Breast epithelium (tissue), 4 donors: ENCODE data around the gene GARIN6. TPM values are rescaled to one million over a fixed set of nuclear protein-coding genes. Genes with fewer than 3 reads are reported as not detected.

Experiments
- DNase-seq, 2 donors: peaks; one replicate each; pipeline ENCODE4 v3.0.0-alpha.2; 2019; ENCODE audit warnings: low spot score in 2 of 2
- H3K27ac ChIP-seq, 2 donors: fragments of 200-600 bp; sonication (generic) in 1 of 2; one replicate each; pipeline ENCODE4 v1.5.1; 2016 to 2019; ENCODE audit warnings: mild to moderate bottlenecking in 1 of 2
- H3K27me3 ChIP-seq, 2 donors: fragments of 200-600 bp; sonication (generic) in 1 of 2; one replicate each; pipeline versions ENCODE4 v1.5.1 to v1.6.0; 2017 to 2019; ENCODE audit warnings: control low read depth in 1 of 2, mild to moderate bottlenecking in 1 of 2
- H3K36me3 ChIP-seq: fragments of 200-600 bp; one replicate; pipeline ENCODE4 v1.5.1; 2019
- H3K4me1 ChIP-seq, 2 donors: fragments of 200-600 bp; sonication (generic); one replicate each; pipeline ENCODE4 v1.5.1; 2016 to 2019; ENCODE audit warnings: control low read depth in 1 of 2
- H3K4me3 ChIP-seq, 3 donors: fragments of 200-600 bp; sonication (generic); 1 replicate in 2 of 3; 2 replicates in 1 of 3; pipeline ENCODE4 v1.5.1; 2016 to 2019; ENCODE audit warnings: mild to moderate bottlenecking in 3 of 3, moderate library complexity in 2 of 3
- H3K9me3 ChIP-seq, 2 donors: fragments of 200-600 bp; sonication (generic) in 1 of 2; one replicate each; pipeline ENCODE4 v1.5.1; 2016 to 2019; ENCODE audit warnings: control low read depth in 1 of 2
- POLR2A ChIP-seq: fragments of 450-650 bp; IDR thresholded peaks from one replicate; pipeline ENCODE4 v1.6.1; 2016; ENCODE audit warnings: antibody characterized with exemption, mild to moderate bottlenecking, moderate library complexity
- POLR2AphosphoS5 ChIP-seq, 3 donors: sonication (generic); formaldehyde crosslinking; IDR thresholded peaks; one replicate each; pipeline ENCODE4 v1.6.1; 2017; ENCODE audit warnings: antibody characterized with exemption in 3 of 3
- intact Hi-C: fragments of 100-400 bp; cut with DNase I; formaldehyde crosslinking; loops from one replicate; pipeline ENCODE4 v1.15.1; 2023; ENCODE audit warnings: low total_unique reads
- total RNA-seq, 3 donors: library from RNA; depleted of rRNA; stranded (reverse); fragments of >200 nt; gene quantifications; one replicate each; pipeline ENCODE4 v1.1.0, GENCODE V29; 2016
- TF ChIP-seq, protein P1 (sequence below), 3 donors: fragments of 450-650 bp; IDR thresholded peaks; one replicate each; pipeline ENCODE4 v1.5.1; 2016 to 2017; ENCODE audit warnings: antibody characterized with exemption in 3 of 3, mild to moderate bottlenecking in 3 of 3, moderate library complexity in 3 of 3

Gene GARIN6
- total RNA-seq, result not detected

DNA sequence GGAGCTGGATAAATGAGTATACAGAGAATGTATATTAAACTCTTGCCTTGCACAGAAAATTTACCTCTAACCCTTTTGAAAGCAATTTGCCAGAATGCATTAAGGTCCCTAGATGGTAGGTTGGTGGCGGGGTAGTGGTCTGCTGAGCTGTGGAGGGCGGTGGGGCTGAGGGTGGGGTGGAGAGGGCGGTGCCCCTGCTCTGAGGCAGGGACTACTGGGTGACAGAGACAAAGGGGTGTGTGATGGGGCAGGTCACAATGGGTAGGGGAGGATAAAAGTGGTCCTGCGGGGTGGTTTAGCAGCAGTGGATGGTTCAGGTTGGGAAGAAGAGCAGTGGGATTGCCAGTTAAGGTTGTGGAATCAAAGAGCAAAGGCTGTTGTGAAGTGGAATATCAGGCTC, at the start of gene GARIN6:
Gene GARIN6 (plus strand): TSS at position 301 of the 400 bp plus-strand sequence. CDS start 422 bp downstream, outside the sequence.
- intact Hi-C loops, result no loop called here
- Histone ChIP-seq H3K4me3 (no peak within 1 kb of the TSS), H3K4me1 (no peaks in the 10 kb centered on the region), H3K36me3 (no peaks in the 10 kb centered on the region), H3K27ac (no peak within 1 kb of the TSS), H3K27me3 (no peaks in the 10 kb centered on the region), H3K9me3 (no peaks in the 10 kb centered on the region)
- no peak for DNase-seq
- TF ChIP-seq POLR2A (no peak), POLR2AphosphoS5 (IDR thresholded peaks at IDR 0.05) (no peak)
- TF ChIP-seq, protein P1, sequence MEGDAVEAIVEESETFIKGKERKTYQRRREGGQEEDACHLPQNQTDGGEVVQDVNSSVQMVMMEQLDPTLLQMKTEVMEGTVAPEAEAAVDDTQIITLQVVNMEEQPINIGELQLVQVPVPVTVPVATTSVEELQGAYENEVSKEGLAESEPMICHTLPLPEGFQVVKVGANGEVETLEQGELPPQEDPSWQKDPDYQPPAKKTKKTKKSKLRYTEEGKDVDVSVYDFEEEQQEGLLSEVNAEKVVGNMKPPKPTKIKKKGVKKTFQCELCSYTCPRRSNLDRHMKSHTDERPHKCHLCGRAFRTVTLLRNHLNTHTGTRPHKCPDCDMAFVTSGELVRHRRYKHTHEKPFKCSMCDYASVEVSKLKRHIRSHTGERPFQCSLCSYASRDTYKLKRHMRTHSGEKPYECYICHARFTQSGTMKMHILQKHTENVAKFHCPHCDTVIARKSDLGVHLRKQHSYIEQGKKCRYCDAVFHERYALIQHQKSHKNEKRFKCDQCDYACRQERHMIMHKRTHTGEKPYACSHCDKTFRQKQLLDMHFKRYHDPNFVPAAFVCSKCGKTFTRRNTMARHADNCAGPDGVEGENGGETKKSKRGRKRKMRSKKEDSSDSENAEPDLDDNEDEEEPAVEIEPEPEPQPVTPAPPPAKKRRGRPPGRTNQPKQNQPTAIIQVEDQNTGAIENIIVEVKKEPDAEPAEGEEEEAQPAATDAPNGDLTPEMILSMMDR (IDR thresholded peaks at IDR 0.05), result no peak

DNA sequence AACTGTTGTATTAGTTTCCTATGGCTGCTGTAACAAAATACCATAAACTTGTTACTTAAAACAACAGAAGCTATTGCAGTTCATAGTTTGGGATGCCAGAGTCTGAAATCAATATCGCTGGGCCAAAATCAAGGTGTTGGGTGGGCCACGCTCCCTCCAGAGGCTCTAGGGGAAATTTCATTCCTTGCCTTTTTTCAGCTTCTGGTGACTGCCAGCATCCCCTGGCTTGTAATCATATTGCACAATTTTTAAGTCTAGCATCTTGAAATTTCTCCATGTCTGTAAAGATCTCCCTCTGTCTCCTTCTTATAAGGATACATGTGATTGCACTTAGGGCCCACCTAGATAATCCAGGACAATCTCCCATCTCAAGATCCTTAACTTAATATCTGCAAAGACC, 48.8 kb upstream of the GARIN6 start:
- H3K4me3 ChIP-seq, result no peak overlapping the region
- TF ChIP-seq POLR2AphosphoS5 (IDR thresholded peaks at IDR 0.05), result no peak
- TF ChIP-seq, protein P1 (IDR thresholded peaks at IDR 0.05), result no peak
- TF ChIP-seq POLR2A, result no peak
- no peak overlapping the region for H3K27ac ChIP-seq
- no peaks in the 10 kb centered on the region for H3K27me3 ChIP-seq
- H3K36me3 ChIP-seq, result no peaks in the 10 kb centered on the region
- H3K4me1 ChIP-seq, result no peaks in the 10 kb centered on the region
- intact Hi-C loops, result no loop called here
- H3K9me3 ChIP-seq, result no peaks in the 10 kb centered on the region
- DNase-seq, result no peak

DNA sequence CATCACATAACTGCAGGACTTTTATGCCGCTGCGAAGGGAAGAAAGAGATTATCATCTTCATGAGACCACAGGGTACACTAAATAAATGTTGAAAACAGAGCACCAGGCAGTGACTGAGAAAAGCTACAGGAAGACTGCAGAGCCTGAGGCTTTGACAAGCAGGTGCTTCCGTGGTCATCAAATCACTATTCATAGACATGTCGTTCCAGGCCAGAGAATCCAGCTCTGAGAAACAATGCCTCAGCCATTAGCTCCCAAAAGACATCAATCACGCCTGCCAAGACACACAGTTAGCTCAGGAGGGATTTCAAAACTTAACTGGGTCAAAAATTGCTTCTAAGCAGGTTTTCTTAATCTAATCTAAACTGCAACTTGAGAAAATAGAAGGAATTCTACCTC, 47.2 kb upstream of the GARIN6 start:
- intact Hi-C loops, result no loop called here

DNA sequence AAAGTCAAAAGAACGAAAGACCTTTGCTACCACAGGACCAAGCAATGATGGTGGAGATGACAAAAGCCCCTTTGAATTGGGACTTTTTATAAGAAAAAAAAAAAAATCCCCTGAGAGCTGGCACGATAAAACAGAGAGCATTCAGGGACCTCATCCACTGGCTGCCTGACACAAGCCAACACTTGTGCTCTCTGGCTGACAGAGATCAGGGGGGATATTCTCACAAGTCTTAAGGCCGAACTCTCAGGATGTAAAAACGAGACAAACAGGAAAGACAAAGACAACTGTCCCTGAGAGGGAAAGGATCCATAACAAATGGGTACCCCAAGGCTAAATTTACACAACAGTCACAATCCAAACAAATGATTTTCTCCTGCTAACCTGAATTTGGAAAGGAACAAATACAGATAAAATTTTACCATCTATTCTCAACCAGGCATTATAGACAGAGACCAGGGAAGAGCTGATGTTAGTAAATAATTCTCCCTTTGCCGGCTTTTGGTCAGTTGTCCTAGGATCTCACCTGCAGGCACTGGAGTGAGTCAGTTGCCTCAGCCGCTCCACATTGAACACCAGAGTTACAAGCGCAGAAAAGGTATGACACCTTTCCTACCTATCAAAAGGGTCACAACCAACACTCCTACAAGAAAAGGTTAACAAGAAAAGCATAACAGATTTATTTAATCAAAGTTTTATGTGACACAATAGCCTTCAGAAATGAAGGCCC, 37.9 kb upstream of the GARIN6 start:
- DNase-seq, result no peak
- no peaks in the 10 kb centered on the region for H3K27me3 ChIP-seq
- no peaks in the 10 kb centered on the region for H3K36me3 ChIP-seq
- H3K9me3 ChIP-seq, result no peaks in the 10 kb centered on the region
- intact Hi-C loops, result no loop called here
- TF ChIP-seq, protein P1 (IDR thresholded peaks at IDR 0.05), result no peak
- no peak for TF ChIP-seq POLR2A
- TF ChIP-seq POLR2AphosphoS5 (IDR thresholded peaks at IDR 0.05), result no peak
- no peak overlapping the region for H3K4me3 ChIP-seq
- H3K4me1 ChIP-seq, result no peaks in the 10 kb centered on the region
- no peak overlapping the region for H3K27ac ChIP-seq

More for the DNA sequence above, 47.2 kb upstream of the GARIN6 start:
- DNase-seq, result no peak
- Histone ChIP-seq H3K4me1 (no peaks in the 10 kb centered on the region), H3K9me3 (no peaks in the 10 kb centered on the region), H3K4me3 (no peak overlapping the region), H3K36me3 (no peaks in the 10 kb centered on the region), H3K27ac (no peak overlapping the region), H3K27me3 (no peaks in the 10 kb centered on the region)
- no peak for TF ChIP-seq POLR2AphosphoS5 (IDR thresholded peaks at IDR 0.05)
- TF ChIP-seq, protein P1 (IDR thresholded peaks at IDR 0.05), result no peak
- TF ChIP-seq POLR2A, result no peak

DNA sequence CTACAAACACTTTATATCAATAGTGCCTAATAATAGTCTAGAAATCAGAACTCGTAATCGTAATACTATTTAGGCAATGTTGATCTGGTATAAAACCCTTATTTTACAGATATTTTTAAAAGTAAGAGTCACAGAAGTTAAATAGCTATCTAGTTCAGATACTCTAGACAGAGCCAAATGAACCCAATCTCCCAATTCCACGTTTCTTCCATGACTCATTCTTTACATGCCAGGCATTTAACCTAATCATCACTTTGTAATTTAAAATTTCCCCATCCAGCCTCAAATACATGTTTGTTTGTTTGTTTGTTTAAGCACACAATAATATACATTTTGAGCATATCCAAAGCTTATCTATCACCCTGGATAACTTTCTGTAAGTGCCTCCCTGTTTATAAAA, 36.4 kb upstream of the GARIN6 start:
- Histone ChIP-seq H3K27ac (no peak overlapping the region), H3K4me1 (no peaks in the 10 kb centered on the region), H3K9me3 (no peaks in the 10 kb centered on the region), H3K36me3 (no peaks in the 10 kb centered on the region), H3K4me3 (no peak overlapping the region), H3K27me3 (no peaks in the 10 kb centered on the region)
- TF ChIP-seq POLR2AphosphoS5 (IDR thresholded peaks at IDR 0.05) (no peak), POLR2A (no peak)
- TF ChIP-seq, protein P1 (IDR thresholded peaks at IDR 0.05), result no peak
- no peak for DNase-seq
- intact Hi-C loops, result no loop called here
